HepG2 (cell line): ENCODE results near the gene PRSS12. TPM values are rescaled to one million over a fixed set of nuclear protein-coding genes. Genes with fewer than 3 reads are reported as not detected.

ENCODE experiments used
- ATAC-seq: fragments of 200-7000 bp; cut with Tn5 transposase; 3 replicates; pipeline ENCODE4 v1.9.1; 2020; ENCODE audit warnings: mild to moderate bottlenecking, moderate library complexity
- BruUV-seq: library from RNA; stranded (reverse); fragments of 400-500 nt; replicated peaks from 2 replicates; lab custom pipeline; 2021; lab: Mats Ljungman, UMichigan
- CTCF ChIA-PET: fragments of 300-600 bp; formaldehyde crosslinking; extraction: SDS; loops from one replicate; lab custom pipeline; 2021; ENCODE audit warnings: low total read pairs, inconsistent platforms, low intra/inter-chr PET ratio; lab: Yijun Ruan, JAX
- POLR2A ChIA-PET: fragments of 350-600 bp; sonication (Branson Sonifier 250); formaldehyde crosslinking; loops from one replicate; lab custom pipeline; 2020; ENCODE audit warnings: antibody characterized with exemption, inconsistent platforms; lab: Yijun Ruan, JAX
- DNase-seq: peaks from one replicate; pipeline ENCODE4 v3.0.0-alpha.2; 2015; ENCODE audit warnings: low spot score
- FAIRE-seq: peaks from 3 replicates; lab custom pipeline; 2011; peaks lifted over from hg19 to GRCh38; lab: Jason Lieb, UNC
- H2AFZ ChIP-seq: one replicate; pipeline ENCODE4 v1.6.1; 2011; ENCODE audit warnings: low read length, inconsistent platforms
- H3K27ac ChIP-seq: fragments of 300-600 bp; 3 replicates; pipeline ENCODE4 v1.8.0; 2011; ENCODE audit warnings: mixed run types, mild to moderate bottlenecking, mixed read lengths, low read length, inconsistent platforms; ENCODE audit not compliant: insufficient read depth; ENCODE audit errors: extremely low read length
- H3K27me3 ChIP-seq, 2 experiments: fragments of 200-600 bp in 1 of 2; 2 replicates in 1 of 2; 3 replicates in 1 of 2; pipeline versions ENCODE4 v1.6.0 to v1.8.0; 2011; ENCODE audit warnings: low read length in 2 of 2, mild to moderate bottlenecking in 2 of 2, moderate library complexity in 2 of 2, inconsistent platforms in 1 of 2; ENCODE audit not compliant: insufficient read depth in 2 of 2, control insufficient read depth in 1 of 2
- H3K36me3 ChIP-seq, 2 experiments: fragments of 200-600 bp in 1 of 2; replicated peaks in 1 of 2; 2 replicates in 1 of 2; 3 replicates in 1 of 2; pipeline versions ENCODE4 v1.5.1 to v1.8.0; 2011; ENCODE audit warnings: low read length in 2 of 2, inconsistent platforms in 1 of 2; ENCODE audit not compliant: insufficient read depth in 2 of 2, control insufficient read depth in 1 of 2
- H3K4me1 ChIP-seq: 2 replicates; pipeline ENCODE4 v1.5.1; 2012; ENCODE audit warnings: low read length, inconsistent platforms; ENCODE audit not compliant: insufficient read depth
- H3K4me2 ChIP-seq: 2 replicates; pipeline ENCODE4 v1.6.0; 2011; ENCODE audit warnings: low read depth, low read length, inconsistent platforms
- H3K4me3 ChIP-seq, 3 experiments: fragments of 200-600 bp in 1 of 3; sonication (generic), shearing (Covaris generic) in 1 of 3; replicated peaks in 1 of 3; 2 replicates each; pipeline ENCODE4 v1.5.1; 2011 to 2016; ENCODE audit warnings: low read length in 3 of 3, inconsistent platforms in 2 of 3, low read depth in 2 of 3, mild to moderate bottlenecking in 2 of 3, control low read depth in 1 of 3, mixed read lengths in 1 of 3; ENCODE audit not compliant: insufficient read depth in 1 of 3
- H3K79me2 ChIP-seq: one replicate; pipeline ENCODE4 v1.6.1; 2011; ENCODE audit warnings: low read length, inconsistent platforms; ENCODE audit not compliant: insufficient read depth
- H3K9ac ChIP-seq: 2 replicates; pipeline ENCODE4 v1.6.0; 2011; ENCODE audit warnings: mild to moderate bottlenecking, low read depth, low read length, inconsistent platforms; ENCODE audit not compliant: insufficient read depth
- H3K9me3 ChIP-seq: 2 replicates; pipeline ENCODE4 v1.5.1; 2012; ENCODE audit warnings: mild to moderate bottlenecking, low read length
- H4K20me1 ChIP-seq: 2 replicates; pipeline ENCODE4 v1.6.0; 2011; ENCODE audit warnings: inconsistent platforms, mild to moderate bottlenecking, low read length, moderate library complexity; ENCODE audit not compliant: insufficient read depth
- MED8 ChIP-seq: sonication (generic); formaldehyde crosslinking; IDR thresholded peaks from 2 replicates; pipeline ENCODE4 v1.8.1; 2023; ENCODE audit warnings: mild to moderate bottlenecking, missing genetic modification reagents; ENCODE audit not compliant: insufficient replicate concordance
- PAXIP1 ChIP-seq: sonication (generic); formaldehyde crosslinking; conservative IDR thresholded peaks from 2 replicates; pipeline ENCODE4 v1.4.0; 2020; ENCODE audit warnings: mild to moderate bottlenecking, missing genetic modification reagents, moderate library complexity
- XRCC5 ChIP-seq: fragments of 200-400 bp; formaldehyde crosslinking; optimal IDR thresholded peaks from 2 replicates; pipeline ENCODE3; 2017; ENCODE audit warnings: mild to moderate bottlenecking, low read length
- ZBTB46 ChIP-seq: sonication (generic); formaldehyde crosslinking; IDR thresholded peaks from 2 replicates; pipeline ENCODE4 v1.4.0; 2020; ENCODE audit warnings: mild to moderate bottlenecking, missing genetic modification reagents, borderline replicate concordance
- ZFP1 ChIP-seq: IDR thresholded peaks from 2 replicates; pipeline ENCODE4 v1.6.1; 2016
- ZNF10 ChIP-seq: sonication (generic); formaldehyde crosslinking; IDR thresholded peaks from 2 replicates; pipeline ENCODE4 v1.4.0; 2020; ENCODE audit warnings: mild to moderate bottlenecking, low read depth, missing genetic modification reagents, borderline replicate concordance
- ZNF318 ChIP-seq: sonication (generic); formaldehyde crosslinking; IDR thresholded peaks from 2 replicates; pipeline ENCODE4 v1.4.0; 2020; ENCODE audit warnings: mild to moderate bottlenecking, missing genetic modification reagents
- ZNF501 ChIP-seq: sonication (generic); formaldehyde crosslinking; IDR thresholded peaks from 2 replicates; pipeline ENCODE4 v1.5.1; 2020; ENCODE audit warnings: mild to moderate bottlenecking, moderate library complexity, missing genetic modification reagents
- ZUFSP ChIP-seq: sonication (generic); formaldehyde crosslinking; IDR thresholded peaks from 2 replicates; pipeline ENCODE4 v1.9.0; 2021; ENCODE audit warnings: missing genetic modification reagents, mild to moderate bottlenecking, borderline replicate concordance
- WGBS: methylation state at CpG from one replicate; pipeline ENCODE4 v1.1.6; 2017; ENCODE audit warnings: low lambda C conversion rate; 5-methylcytosine and 5-hydroxymethylcytosine counted together
- in situ Hi-C: cut with HindIII; loops from 2 replicates; pipeline ENCODE4 v1.10.0; 2017; ENCODE audit warnings: low pct_unique_long_range_greater_than_20kb; ENCODE audit not compliant: extremely low pct_ligation_motif_present
- intact Hi-C: fragments of 100-400 bp; cut with micrococcal nuclease; formaldehyde crosslinking; loops from one replicate; pipeline ENCODE4 v1.10.0; 2022; ENCODE audit not compliant: unreplicated experiment
- polyA plus RNA-seq, 8 experiments: library from polyadenylated mRNA; depleted of rRNA in 3 of 8; stranded (reverse) in 7 of 8; unstranded in 1 of 8; fragments of >200 nt; fragmentation: Illumina TruSeq in 4 of 8; extraction: Trizol in 4 of 8; gene quantifications; 2 replicates each; pipeline versions ENCODE4 v1.2.1 to v1.2.3, GENCODE V29; 2011 to 2016; ENCODE audit warnings: low read depth in 4 of 8, missing spikeins in 1 of 8, mixed read lengths in 1 of 8; ENCODE audit not compliant: insufficient read depth in 1 of 8
- total RNA-seq, 5 experiments: library from RNA; depleted of rRNA; stranded (reverse); fragments of >200 nt; fragmentation: Illumina TruSeq; extraction: Trizol; gene quantifications; 2 replicates each; pipeline ENCODE4 v1.2.3, GENCODE V29; 2016; ENCODE audit warnings: low read depth in 1 of 5

The PRSS12 gene
- total and polyA plus RNA-seq, 2 of the 13 experiments (the other 11 are each of a cell fraction or from before 2014, with no cell fraction given): 0.02 TPM; not detected in 1

DNA sequence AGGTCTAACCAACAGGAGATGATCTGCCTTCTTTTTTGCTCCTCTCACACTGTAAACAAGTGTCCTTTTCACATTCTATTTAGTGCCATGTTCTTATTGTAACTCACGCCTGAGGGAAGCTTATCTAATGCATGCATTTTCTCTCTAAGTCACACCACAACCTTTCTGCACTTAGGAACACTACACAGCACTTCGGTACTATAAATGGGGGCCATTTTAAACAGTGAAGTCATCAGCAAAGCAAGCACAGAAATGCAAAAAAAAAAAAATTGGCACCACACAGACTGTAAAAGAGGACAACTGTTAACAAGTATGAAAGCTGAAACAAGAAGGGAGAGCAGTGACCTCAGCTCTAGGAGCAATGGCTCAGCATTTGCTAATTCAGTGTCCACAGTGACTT is 45.2 kb downstream of the PRSS12 start:
- Histone ChIP-seq H3K79me2 (no peaks in the 10 kb centered on the region), H3K9me3 (no peaks in the 10 kb centered on the region), H3K9ac (no peak overlapping the region), H3K4me3 (no peak overlapping the region), H2AFZ (no peak overlapping the region), H3K4me1 (no peaks in the 10 kb centered on the region), H3K27ac (no peak overlapping the region), H4K20me1 (no peaks in the 10 kb centered on the region), H3K27me3 (no peaks in the 10 kb centered on the region), H3K36me3 (no peaks in the 10 kb centered on the region), H3K4me2 (no peak overlapping the region)
- CTCF ChIA-PET: no interaction called here
- POLR2A ChIA-PET: no interaction called here
- WGBS: 3% methylated on average over 2 of the region's 2 CpGs
- intact Hi-C loops: no loop called here
- FAIRE-seq (no peak), ATAC-seq (no peak), DNase-seq (no peak)
- in situ Hi-C loops: no loop called here
- no TSS peak for BruUV-seq
- TF ChIP-seq XRCC5 (no peak), PAXIP1 (no peak), MED8 (CRISPR knock-in tag) (no peak), ZNF318 (CRISPR knock-in tag) (no peak), ZFP1 (CRISPR knock-in tag) (no peak), ZNF10 (no peak), ZNF501 (CRISPR knock-in tag) (no peak), ZBTB46 (CRISPR knock-in tag) (no peak), ZUFSP (CRISPR knock-in tag) (no peak)
